HFFc6 (cell line): Measurements from ENCODE around the gene CBX7. TPM values are rescaled to one million over a fixed set of nuclear protein-coding genes. Genes with fewer than 3 reads are reported as not detected.

ENCODE experiments used
- DNase-seq: peaks from one replicate; pipeline ENCODE4 v3.0.0-alpha.2; 2018
- H3K27ac Mint-ChIP-seq: 2 replicates; pipeline ENCODE4 v1.8.0; 2020; ENCODE audit warnings: mild to moderate bottlenecking, mixed read lengths
- H3K27me3 Mint-ChIP-seq: 2 replicates; pipeline ENCODE4 v1.8.0; 2021; ENCODE audit warnings: mild to moderate bottlenecking, moderate library complexity, mixed read lengths; ENCODE audit not compliant: insufficient read depth
- H3K36me3 Mint-ChIP-seq: 2 replicates; pipeline ENCODE4 v1.8.0; 2021; ENCODE audit warnings: low read depth, mixed read lengths
- H3K4me1 Mint-ChIP-seq: 2 replicates; pipeline ENCODE4 v1.8.0; 2020; ENCODE audit warnings: low read depth, mixed read lengths
- H3K4me3 Mint-ChIP-seq: 2 replicates; pipeline ENCODE4 v1.8.0; 2020; ENCODE audit warnings: mild to moderate bottlenecking, moderate library complexity, mixed read lengths
- H3K9me3 Mint-ChIP-seq: 2 replicates; pipeline ENCODE4 v1.8.0; 2020; ENCODE audit warnings: mild to moderate bottlenecking, mixed read lengths
- CTCF ChIP-seq: fragments of 200-600 bp; sonication (generic); IDR thresholded peaks from 2 replicates; pipeline ENCODE4 v1.5.0; 2021; ENCODE audit warnings: antibody characterized with exemption, mild to moderate bottlenecking
- total RNA-seq, 6 experiments: library from RNA; stranded (reverse); fragmentation: NEBNext Ultra II Directional; extraction: Animal tissue kit (Norgen Biotek cat#: 25700); gene quantifications; 2 replicates in 1 of 6; 3 replicates in 5 of 6; pipeline ENCODE4 v1.2.3, GENCODE V29; 2021

CBX7 gene
- total RNA-seq, 6 experiments from 2014 or later = 6.2 to 7.2 (median 6.8) TPM

GRCh38 chr22:39184586-39185577 lies 32.4 kb upstream of the CBX7 start:
- Mint-ChIP-seq H3K4me1 (no peaks in the 10 kb centered on the region), H3K27me3 (peaks cover 2% of the 10 kb centered on the region; the same call in 1 of the 2 replicates), H3K9me3 (peaks cover 9% of the 10 kb centered on the region), H3K36me3 (no peaks in the 10 kb centered on the region; the same call in 1 of the 2 replicates), H3K27ac (no peak overlapping the region), H3K4me3 (no peak overlapping the region)
- no peak for DNase-seq
- no peak for TF ChIP-seq CTCF

GRCh38 chr22:39183991-39184585 lies 31.6 kb upstream of the CBX7 start:
- peaks cover 2% of the 10 kb centered on the region; the same call in 1 of the 2 replicates for H3K27me3 Mint-ChIP-seq
- H3K4me1 Mint-ChIP-seq = peaks cover 5% of the 10 kb centered on the region
- no peak overlapping the region for H3K4me3 Mint-ChIP-seq
- H3K36me3 Mint-ChIP-seq = no peaks in the 10 kb centered on the region; the same call in 1 of the 2 replicates
- DNase-seq = no peak
- no peak overlapping the region for H3K27ac Mint-ChIP-seq
- peaks cover 9% of the 10 kb centered on the region for H3K9me3 Mint-ChIP-seq
- TF ChIP-seq CTCF = no peak

GRCh38 chr22:39182478-39183030 lies 30.1 kb upstream of the CBX7 start:
- H3K9me3 Mint-ChIP-seq = peaks cover 9% of the 10 kb centered on the region
- H3K36me3 Mint-ChIP-seq = no peaks in the 10 kb centered on the region; the same call in 1 of the 2 replicates
- no peak overlapping the region for H3K27ac Mint-ChIP-seq
- DNase-seq = no peak
- peaks cover 20% of the 10 kb centered on the region for H3K4me1 Mint-ChIP-seq
- TF ChIP-seq CTCF = no peak
- H3K4me3 Mint-ChIP-seq = no peak overlapping the region
- peaks cover 2% of the 10 kb centered on the region; the same call in 1 of the 2 replicates for H3K27me3 Mint-ChIP-seq

GRCh38 chr22:39181778-39182177 lies 29.3 kb upstream of the CBX7 start:
- no peak for TF ChIP-seq CTCF
- H3K27ac Mint-ChIP-seq = no peak overlapping the region
- peaks cover 26% of the 10 kb centered on the region for H3K4me1 Mint-ChIP-seq
- H3K36me3 Mint-ChIP-seq = no peaks in the 10 kb centered on the region; the same call in 1 of the 2 replicates
- peaks cover 2% of the 10 kb centered on the region; the same call in 1 of the 2 replicates for H3K27me3 Mint-ChIP-seq
- no peak overlapping the region for H3K4me3 Mint-ChIP-seq
- H3K9me3 Mint-ChIP-seq = peaks cover 9% of the 10 kb centered on the region
- no peak for DNase-seq

- H3K36me3 Mint-ChIP-seq = no peaks in the 10 kb centered on the region; the same call in 1 of the 2 replicates
- no peak overlapping the region for H3K4me3 Mint-ChIP-seq
- peaks cover 2% of the 10 kb centered on the region; the same call in 1 of the 2 replicates for H3K27me3 Mint-ChIP-seq
- DNase-seq = no peak
- TF ChIP-seq CTCF = no peak
- H3K27ac Mint-ChIP-seq = no peak overlapping the region
- peaks cover 9% of the 10 kb centered on the region for H3K9me3 Mint-ChIP-seq
- H3K4me1 Mint-ChIP-seq = peaks cover 31% of the 10 kb centered on the region
These were observed 28.9 kb upstream of the CBX7 start for GRCh38 chr22:39181356-39181755.
